ENCODE data around the gene LYSMD1.

DNA sequence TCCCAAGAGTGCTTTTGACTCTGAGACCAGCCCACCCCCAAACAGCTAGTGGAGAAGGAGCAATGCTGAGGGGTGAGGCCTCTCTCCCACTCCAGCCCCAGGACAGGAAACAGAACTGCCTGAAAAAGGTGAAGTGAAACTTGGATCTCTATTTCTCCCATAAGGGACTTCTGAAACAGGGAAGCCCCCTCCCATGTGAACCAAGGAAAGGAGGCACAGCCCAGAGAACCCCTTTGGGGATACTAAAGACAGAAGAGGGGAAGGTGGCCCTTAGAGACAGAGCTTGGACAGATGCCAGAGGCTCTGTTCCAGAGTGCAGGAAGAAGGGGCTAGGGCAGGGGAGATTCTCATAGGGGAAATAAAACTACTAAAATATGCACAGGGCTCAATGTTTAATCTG is 6.3 kb downstream of the LYSMD1 start:
- TF ChIP-seq CTCF (IDR thresholded peaks at IDR 0.05; ENCODE audit: extremely low read depth in 1 of 2, insufficient read depth in 1 of 2, low read depth in 1 of 2, low read length in 2 of 2) = no peak
- no peak for TF ChIP-seq EZH2 (IDR thresholded peaks at IDR 0.05; ENCODE audit: borderline replicate concordance, low read depth, low read length, severe bottlenecking)
- TF ChIP-seq POLR2AphosphoS5 (IDR thresholded peaks at IDR 0.05; ENCODE audit: insufficient read depth, low read depth, low read length) = no peak
